Measurements from ENCODE around the gene VPS29. TPM values are rescaled to one million over a fixed set of nuclear protein-coding genes. Genes with fewer than 3 reads are reported as not detected.
A peak's percentile ranks its signal among the peaks of the same experiment; 100 is the strongest.

VPS29 gene
- total and polyA plus RNA-seq, 9 of the 15 experiments (the other 6 are each of a cell fraction or from before 2014, with no cell fraction given): 85.8 to 638 (median 272) TPM

DNA sequence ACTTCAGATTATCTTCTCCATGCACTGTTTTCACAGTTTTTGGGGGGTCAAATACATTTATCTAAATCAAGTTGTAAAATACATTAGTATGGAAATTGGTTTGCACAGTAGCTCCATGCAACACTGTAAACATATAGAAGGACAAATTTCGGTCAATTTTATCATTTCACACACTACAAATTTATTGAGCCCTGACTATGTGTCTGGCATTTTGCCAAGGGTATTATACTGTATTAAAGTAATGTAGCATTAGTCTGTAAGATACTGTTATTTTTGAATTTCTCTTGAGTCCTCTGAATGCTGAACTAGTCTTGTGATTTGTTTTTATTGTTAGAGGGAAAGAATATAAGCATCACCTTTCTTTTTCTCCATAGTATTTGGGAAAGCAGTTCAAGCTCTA is 1.5 kb upstream of the VPS29 start (continued):
- no peak for TF ChIP-seq NRF1 (conservative IDR thresholded peaks at IDR 0.05 in 1 of 2, IDR thresholded peaks at IDR 0.05 in 1 of 2)

GRCh38 chr12:110501399-110501751 is 536 bp downstream of the VPS29 start:
- FAIRE-seq (no peak), ATAC-seq (peak; percentile 61)
- WGBS (ENCODE audit: insufficient coverage, low coverage, missing lambda C conversion rate): under 1% methylated on average over 17 of the region's 17 CpGs
- TF ChIP-seq ZC3H4 (CRISPR knock-in tag; IDR thresholded peaks at IDR 0.05; ENCODE audit: borderline replicate concordance): 0 out of 2 replicates have a peak, but pooled peaks have one; percentile 79
- TF ChIP-seq, protein P1, sequence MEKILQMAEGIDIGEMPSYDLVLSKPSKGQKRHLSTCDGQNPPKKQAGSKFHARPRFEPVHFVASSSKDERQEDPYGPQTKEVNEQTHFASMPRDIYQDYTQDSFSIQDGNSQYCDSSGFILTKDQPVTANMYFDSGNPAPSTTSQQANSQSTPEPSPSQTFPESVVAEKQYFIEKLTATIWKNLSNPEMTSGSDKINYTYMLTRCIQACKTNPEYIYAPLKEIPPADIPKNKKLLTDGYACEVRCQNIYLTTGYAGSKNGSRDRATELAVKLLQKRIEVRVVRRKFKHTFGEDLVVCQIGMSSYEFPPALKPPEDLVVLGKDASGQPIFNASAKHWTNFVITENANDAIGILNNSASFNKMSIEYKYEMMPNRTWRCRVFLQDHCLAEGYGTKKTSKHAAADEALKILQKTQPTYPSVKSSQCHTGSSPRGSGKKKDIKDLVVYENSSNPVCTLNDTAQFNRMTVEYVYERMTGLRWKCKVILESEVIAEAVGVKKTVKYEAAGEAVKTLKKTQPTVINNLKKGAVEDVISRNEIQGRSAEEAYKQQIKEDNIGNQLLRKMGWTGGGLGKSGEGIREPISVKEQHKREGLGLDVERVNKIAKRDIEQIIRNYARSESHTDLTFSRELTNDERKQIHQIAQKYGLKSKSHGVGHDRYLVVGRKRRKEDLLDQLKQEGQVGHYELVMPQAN (IDR thresholded peaks at IDR 0.05; ENCODE audit: borderline replicate concordance): 0 out of 2 replicates have a peak, but pooled peaks have one; percentile 2
- TF ChIP-seq, protein P2, sequence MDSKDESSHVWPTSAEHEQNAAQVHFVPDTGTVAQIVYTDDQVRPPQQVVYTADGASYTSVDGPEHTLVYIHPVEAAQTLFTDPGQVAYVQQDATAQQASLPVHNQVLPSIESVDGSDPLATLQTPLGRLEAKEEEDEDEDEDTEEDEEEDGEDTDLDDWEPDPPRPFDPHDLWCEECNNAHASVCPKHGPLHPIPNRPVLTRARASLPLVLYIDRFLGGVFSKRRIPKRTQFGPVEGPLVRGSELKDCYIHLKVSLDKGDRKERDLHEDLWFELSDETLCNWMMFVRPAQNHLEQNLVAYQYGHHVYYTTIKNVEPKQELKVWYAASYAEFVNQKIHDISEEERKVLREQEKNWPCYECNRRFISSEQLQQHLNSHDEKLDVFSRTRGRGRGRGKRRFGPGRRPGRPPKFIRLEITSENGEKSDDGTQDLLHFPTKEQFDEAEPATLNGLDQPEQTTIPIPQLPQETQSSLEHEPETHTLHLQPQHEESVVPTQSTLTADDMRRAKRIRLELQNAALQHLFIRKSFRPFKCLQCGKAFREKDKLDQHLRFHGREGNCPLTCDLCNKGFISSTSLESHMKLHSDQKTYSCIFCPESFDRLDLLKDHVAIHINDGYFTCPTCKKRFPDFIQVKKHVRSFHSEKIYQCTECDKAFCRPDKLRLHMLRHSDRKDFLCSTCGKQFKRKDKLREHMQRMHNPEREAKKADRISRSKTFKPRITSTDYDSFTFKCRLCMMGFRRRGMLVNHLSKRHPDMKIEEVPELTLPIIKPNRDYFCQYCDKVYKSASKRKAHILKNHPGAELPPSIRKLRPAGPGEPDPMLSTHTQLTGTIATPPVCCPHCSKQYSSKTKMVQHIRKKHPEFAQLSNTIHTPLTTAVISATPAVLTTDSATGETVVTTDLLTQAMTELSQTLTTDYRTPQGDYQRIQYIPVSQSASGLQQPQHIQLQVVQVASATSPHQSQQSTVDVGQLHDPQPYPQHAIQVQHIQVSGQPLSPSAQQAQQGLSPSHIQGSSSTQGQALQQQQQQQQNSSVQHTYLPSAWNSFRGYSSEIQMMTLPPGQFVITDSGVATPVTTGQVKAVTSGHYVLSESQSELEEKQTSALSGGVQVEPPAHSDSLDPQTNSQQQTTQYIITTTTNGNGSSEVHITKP (IDR thresholded peaks at IDR 0.05; ENCODE audit: partially characterized antibody): peak; percentile 78
- 0 out of 2 replicates have a peak, but pooled peaks have one; percentile 6 for TF ChIP-seq SPI1 (IDR thresholded peaks at IDR 0.05; ENCODE audit: borderline replicate concordance, low read depth, low read length)
- peak in 1 of 3 experiments; percentile 27 for TF ChIP-seq YY1 (IDR thresholded peaks at IDR 0.05; ENCODE audit: borderline replicate concordance in 1 of 3, control insufficient read depth in 1 of 3, extremely low read depth in 1 of 3, insufficient read depth in 3 of 3, insufficient read length in 1 of 3, insufficient replicate concordance in 2 of 3, low read depth in 1 of 3, low read length in 2 of 3)
- TF ChIP-seq, protein P3, sequence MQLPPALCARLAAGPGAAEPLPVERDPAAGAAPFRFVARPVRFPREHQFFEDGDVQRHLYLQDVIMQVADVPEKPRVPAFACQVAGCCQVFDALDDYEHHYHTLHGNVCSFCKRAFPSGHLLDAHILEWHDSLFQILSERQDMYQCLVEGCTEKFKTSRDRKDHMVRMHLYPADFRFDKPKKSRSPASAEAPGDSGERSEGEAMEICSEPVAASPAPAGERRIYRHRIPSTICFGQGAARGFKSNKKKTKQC (CRISPR knock-in tag; IDR thresholded peaks at IDR 0.05): peak; percentile 85; the same call in 1 of the 2 replicates
- TF ChIP-seq FOXJ2 (tag; IDR thresholded peaks at IDR 0.05): no peak
- TF ChIP-seq CTCF (IDR thresholded peaks at IDR 0.05 in 2 of 3, conservative IDR thresholded peaks at IDR 0.05 in 1 of 3; ENCODE audit: insufficient read depth in 2 of 3, low read depth in 1 of 3, low read length in 3 of 3): no peak
- no peak for TF ChIP-seq BRD9 (IDR thresholded peaks at IDR 0.05; ENCODE audit: low read depth, partially characterized antibody)

More at GRCh38 chr12:110501399-110501751, 536 bp downstream of the VPS29 start:
- peak overlapping the region; percentile 62 for H3K4me3 ChIP-seq
- peak overlapping the region; percentile 89 for H3K27ac ChIP-seq (ENCODE audit: extremely low read depth, low read depth, low read length)
- peaks cover 35% of the 10 kb centered on the region; the same call in 2 of the 3 replicates for H3K36me3 ChIP-seq (ENCODE audit: control insufficient read depth, insufficient read depth, low read length)
- H3K4me2 ChIP-seq (ENCODE audit: insufficient read depth, low read length): peak overlapping the region; percentile 96
- ChIA-PET CTCF (ENCODE audit: low intra/inter-chr PET ratio) (no interaction called here), POLR2A (interaction anchor here (0.6 to 1.9 kb wide), 12 partner anchors 9 to 568 kb away, joined by 3 to 9 read pairs (median 4); partner anchors contain the start of genes ARPC3, FAM216A and GPN3)
- H2AFZ ChIP-seq (ENCODE audit: low read depth, low read length): peak overlapping the region; percentile 98
- BruUV-seq (replicated peaks): TSS peak; percentile 61
- H3K27me3 ChIP-seq (ENCODE audit: control insufficient read depth in 2 of 2, insufficient read depth in 2 of 2, low read length in 2 of 2): no peaks in the 10 kb centered on the region
- H3K4me1 ChIP-seq (replicated peaks in 1 of 2; ENCODE audit: control insufficient read depth in 2 of 2, insufficient read depth in 2 of 2, low read length in 2 of 2): peaks cover 13 to 18% of the 10 kb centered on the region in 2 experiments
- intact Hi-C loops (cut with micrococcal nuclease) (no loop called here), in situ Hi-C loops (cut with MboI) (no loop called here)
- peak overlapping the region; percentile 95 to 99 for H3K9ac ChIP-seq (ENCODE audit: insufficient read depth in 1 of 2, low read depth in 2 of 2, low read length in 2 of 2)
- no peaks in the 10 kb centered on the region; the same call in 1 of the 2 replicates for H3K9me3 ChIP-seq (replicated peaks; ENCODE audit: control insufficient read depth, insufficient read depth, low read depth, low read length)
- peaks cover 56% of the 10 kb centered on the region for H3K79me2 ChIP-seq (ENCODE audit: control insufficient read depth, insufficient read depth, low read length)
- H3K9me1 ChIP-seq (ENCODE audit: control insufficient read depth, insufficient read depth, low read length): no peaks in the 10 kb centered on the region
- H4K20me1 ChIP-seq (replicated peaks; ENCODE audit: control insufficient read depth, insufficient read depth, low read length): no peaks in the 10 kb centered on the region
- no peak for DNase-seq (ENCODE audit: extremely low read depth in 1 of 4, low spot score in 3 of 4)

Data from K562 (cell line).